H1 (cell line): ENCODE results near the gene UGT1A7. TPM values are rescaled to one million over a fixed set of nuclear protein-coding genes. Genes with fewer than 3 reads are reported as not detected.

Source experiments
- CTCF ChIA-PET: fragments of 300-600 bp; sonication (Branson Sonifier 250); formaldehyde crosslinking; loops from one replicate; lab custom pipeline; 2021; ENCODE audit not compliant: partially characterized antibody; lab: Charles Lee
- POLR2A ChIA-PET: fragments of 300-600 bp; sonication (Branson Sonifier 250); formaldehyde crosslinking; loops from one replicate; lab custom pipeline; 2021; ENCODE audit warnings: inconsistent platforms; ENCODE audit not compliant: partially characterized antibody; lab: Charles Lee
- DNase-seq, 2 experiments: peaks; one replicate each; pipeline versions ENCODE4 v3.0.0 to v3.0.0-alpha.2; 2010 to 2022; ENCODE audit warnings: low spot score in 2 of 2, low read depth in 1 of 2, mixed read lengths in 1 of 2
- FAIRE-seq: peaks from 2 replicates; lab custom pipeline; 2011; peaks lifted over from hg19 to GRCh38; lab: Jason Lieb, UNC
- H2AFZ ChIP-seq: 2 replicates; pipeline ENCODE4 v1.8.1; 2012; ENCODE audit warnings: low read length, inconsistent platforms
- H2AK5ac ChIP-seq: 2 replicates; pipeline ENCODE4 v1.6.1; 2013; ENCODE audit warnings: low read depth, low read length
- H2BK120ac ChIP-seq: replicated peaks from 2 replicates; pipeline ENCODE3; 2013; ENCODE audit warnings: low read depth, low read length, inconsistent platforms
- H2BK12ac ChIP-seq: 2 replicates; pipeline ENCODE4 v1.6.1; 2013; ENCODE audit warnings: low read depth, low read length
- H2BK15ac ChIP-seq: 2 replicates; pipeline ENCODE4 v1.6.1; 2013; ENCODE audit warnings: low read length
- H2BK20ac ChIP-seq: 2 replicates; pipeline ENCODE4 v1.6.1; 2013; ENCODE audit warnings: low read length
- H2BK5ac ChIP-seq: 2 replicates; pipeline ENCODE4 v1.6.1; 2013; ENCODE audit warnings: low read depth, low read length
- H3K14ac ChIP-seq: 2 replicates; pipeline ENCODE4 v1.6.1; 2013; ENCODE audit warnings: inconsistent platforms; ENCODE audit not compliant: insufficient read length
- H3K18ac ChIP-seq: 2 replicates; pipeline ENCODE4 v1.6.1; 2013; ENCODE audit warnings: low read length; ENCODE audit errors: extremely low read depth
- H3K23ac ChIP-seq: 2 replicates; pipeline ENCODE4 v1.6.1; 2013; ENCODE audit warnings: inconsistent platforms; ENCODE audit not compliant: insufficient read length
- H3K23me2 ChIP-seq: 2 replicates; pipeline ENCODE4 v1.6.1; 2013; ENCODE audit warnings: low read depth, low read length
- H3K27ac ChIP-seq: 2 replicates; pipeline ENCODE4 v1.6.1; 2011; ENCODE audit warnings: low read depth, low read length, inconsistent platforms
- H3K27me3 ChIP-seq, 4 experiments: replicated peaks in 1 of 4; 1 replicate in 1 of 4; 2 replicates in 3 of 4; pipeline versions ENCODE4 v1.6.1 to v1.8.1; 2011 to 2013; ENCODE audit warnings: low read length in 3 of 4, mild to moderate bottlenecking in 3 of 4, inconsistent platforms in 2 of 4, mixed read lengths in 2 of 4, moderate library complexity in 1 of 4; ENCODE audit not compliant: control insufficient read depth in 3 of 4, insufficient read depth in 3 of 4; ENCODE audit errors: extremely low read depth in 1 of 4
- H3K36me3 ChIP-seq, 4 experiments: 2 replicates each; pipeline versions ENCODE4 v1.6.1 to v1.8.1; 2011 to 2013; ENCODE audit warnings: mild to moderate bottlenecking in 4 of 4, low read length in 3 of 4, moderate library complexity in 2 of 4, control low read depth in 1 of 4, inconsistent platforms in 1 of 4; ENCODE audit not compliant: insufficient read depth in 4 of 4, control insufficient read depth in 2 of 4
- H3K4ac ChIP-seq: replicated peaks from 2 replicates; pipeline ENCODE3; 2013; ENCODE audit warnings: low read length, low read depth, mixed read lengths, inconsistent platforms; ENCODE audit not compliant: insufficient read length
- H3K4me1 ChIP-seq, 4 experiments: replicated peaks in 1 of 4; 1 replicate in 1 of 4; 2 replicates in 3 of 4; pipeline versions ENCODE4 v1.6.1 to v1.8.1; 2011 to 2013; ENCODE audit warnings: low read length in 3 of 4, inconsistent platforms in 2 of 4, mixed read lengths in 1 of 4; ENCODE audit not compliant: insufficient read depth in 4 of 4, control insufficient read depth in 3 of 4
- H3K4me2 ChIP-seq, 2 experiments: 2 replicates each; pipeline versions ENCODE4 v1.6.1 to v1.8.1; 2011 to 2013; ENCODE audit warnings: low read depth in 2 of 2, low read length in 2 of 2, control low read depth in 1 of 2, inconsistent platforms in 1 of 2, mild to moderate bottlenecking in 1 of 2; ENCODE audit not compliant: insufficient read depth in 1 of 2
- H3K4me3 ChIP-seq, 4 experiments: fragments of 200-600, 300-600 bp in 1 of 4; sonication (generic), shearing (Covaris generic), sonication (Bioruptor Twin) in 1 of 4; 2 replicates each; pipeline versions ENCODE4 v1.5.1 to v1.8.1; 2011 to 2016; ENCODE audit warnings: low read length in 4 of 4, low read depth in 3 of 4, control low read depth in 2 of 4, inconsistent platforms in 2 of 4, mild to moderate bottlenecking in 2 of 4, mixed read lengths in 1 of 4, moderate library complexity in 1 of 4; ENCODE audit not compliant: insufficient read depth in 2 of 4; ENCODE audit errors: extremely low read depth in 1 of 4
- H3K56ac ChIP-seq: replicated peaks from 2 replicates; pipeline ENCODE3; 2013; ENCODE audit warnings: low read depth, mild to moderate bottlenecking, mixed read lengths, low read length, inconsistent platforms; ENCODE audit not compliant: insufficient read length
- H3K79me1 ChIP-seq: 2 replicates; pipeline ENCODE4 v1.6.1; 2013; ENCODE audit warnings: low read depth, low read length, control low read depth
- H3K79me2 ChIP-seq, 2 experiments: 2 replicates each; pipeline versions ENCODE4 v1.6.1 to v1.8.1; 2012 to 2013; ENCODE audit warnings: low read length in 2 of 2, mild to moderate bottlenecking in 2 of 2, inconsistent platforms in 1 of 2; ENCODE audit not compliant: insufficient read depth in 2 of 2, control insufficient read depth in 1 of 2
- H3K9ac ChIP-seq, 4 experiments: replicated peaks in 1 of 4; 1 replicate in 1 of 4; 2 replicates in 3 of 4; pipeline versions ENCODE4 v1.6.1 to v1.8.1; 2011 to 2013; ENCODE audit warnings: low read depth in 3 of 4, low read length in 3 of 4, control low read depth in 2 of 4, mild to moderate bottlenecking in 2 of 4, moderate library complexity in 2 of 4, inconsistent platforms in 1 of 4; ENCODE audit errors: extremely low read depth in 1 of 4
- H3K9me3 ChIP-seq, 2 experiments: 2 replicates each; pipeline versions ENCODE4 v1.6.1 to v1.8.1; 2012 to 2013; ENCODE audit warnings: mild to moderate bottlenecking in 2 of 2, moderate library complexity in 2 of 2, control low read depth in 1 of 2, inconsistent platforms in 1 of 2, low read depth in 1 of 2, low read length in 1 of 2, mixed read lengths in 1 of 2; ENCODE audit not compliant: insufficient read depth in 2 of 2
- H4K20me1 ChIP-seq, 2 experiments: replicated peaks in 1 of 2; 2 replicates each; pipeline versions ENCODE3 to v1.8.1; 2011 to 2013; ENCODE audit warnings: inconsistent platforms in 2 of 2, low read length in 2 of 2, mild to moderate bottlenecking in 1 of 2; ENCODE audit not compliant: insufficient read depth in 2 of 2, control insufficient read depth in 1 of 2
- H4K5ac ChIP-seq: 2 replicates; pipeline ENCODE4 v1.6.1; 2013; ENCODE audit warnings: low read length, low read depth, mixed read lengths, inconsistent platforms; ENCODE audit not compliant: insufficient read length
- H4K8ac ChIP-seq: 2 replicates; pipeline ENCODE4 v1.8.0; 2013; ENCODE audit warnings: mild to moderate bottlenecking, moderate library complexity, low read length, inconsistent platforms; ENCODE audit not compliant: insufficient read depth; ENCODE audit errors: extremely low read depth
- H4K91ac ChIP-seq: replicated peaks from 2 replicates; pipeline ENCODE3; 2013; ENCODE audit warnings: low read length, mixed read lengths, inconsistent platforms; ENCODE audit not compliant: insufficient read length
- BRCA1 ChIP-seq: IDR thresholded peaks from 2 replicates; pipeline ENCODE4 v1.6.1; 2012; ENCODE audit warnings: low read depth, low read length, improper control_type of control experiment
- E2F6 ChIP-seq: IDR thresholded peaks from 2 replicates; pipeline ENCODE4 v1.6.1; 2012; ENCODE audit warnings: inconsistent platforms
- GTF2F1 ChIP-seq: IDR thresholded peaks from 2 replicates; pipeline ENCODE4 v1.6.1; 2012; ENCODE audit warnings: low read depth, low read length, improper control_type of control experiment, borderline replicate concordance
- JUN ChIP-seq: IDR thresholded peaks from 2 replicates; pipeline ENCODE4 v1.6.1; 2011; ENCODE audit warnings: low read depth, mild to moderate bottlenecking, improper control_type of control experiment, low read length
- MAFK ChIP-seq: IDR thresholded peaks from 2 replicates; pipeline ENCODE4 v1.6.1; 2012; ENCODE audit warnings: low read depth, mild to moderate bottlenecking, improper control_type of control experiment, low read length
- NRF1 ChIP-seq: IDR thresholded peaks from 2 replicates; pipeline ENCODE4 v1.6.1; 2011; ENCODE audit warnings: mild to moderate bottlenecking, low read depth, low read length, improper control_type of control experiment
- RXRA ChIP-seq: IDR thresholded peaks from 2 replicates; pipeline ENCODE4 v1.6.1; 2011; ENCODE audit warnings: low read depth, mild to moderate bottlenecking, low read length, moderate library complexity; ENCODE audit not compliant: insufficient read depth
- SP2 ChIP-seq: IDR thresholded peaks from 2 replicates; pipeline ENCODE4 v1.6.1; 2012; ENCODE audit warnings: mild to moderate bottlenecking, low read length, inconsistent platforms
- ZNF274 ChIP-seq: IDR thresholded peaks from 2 replicates; pipeline ENCODE4 v1.7.0; 2012; ENCODE audit warnings: low read length, borderline replicate concordance; ENCODE audit errors: extremely low read depth
- WGBS, 2 experiments: shearing (Covaris generic) in 1 of 2; methylation state at CpG; one replicate each; pipeline versions ENCODE4 v1.1.6 to v1.1.7; 2013 to 2015; ENCODE audit warnings: low lambda C conversion rate in 2 of 2, mixed read lengths in 2 of 2, inconsistent platforms in 1 of 2, low coverage in 1 of 2, missing lambda C conversion rate in 1 of 2; ENCODE audit not compliant: insufficient replicate concordance in 2 of 2, insufficient coverage in 1 of 2, insufficient read length in 1 of 2; ENCODE audit errors: extremely low coverage in 1 of 2, missing lambda C conversion rate in 1 of 2; 5-methylcytosine and 5-hydroxymethylcytosine counted together
- polyA plus RNA-seq, 7 experiments: library from polyadenylated mRNA; depleted of rRNA in 3 of 7; stranded (reverse) in 5 of 7; unstranded in 2 of 7; fragments of >200 nt in 5 of 7; fragments of 200-250 nt in 2 of 7; gene quantifications; 1 replicate in 5 of 7; 2 replicates in 1 of 7; 4 replicates in 1 of 7; pipeline versions ENCODE4 v1.2.1 to v1.2.3, GENCODE V29; 2011 to 2013; ENCODE audit warnings: missing spikeins in 2 of 7, mixed read lengths in 2 of 7
- total RNA-seq: library from RNA; stranded (reverse); fragmentation: NEBNext Ultra II Directional; extraction: Animal tissue kit (Norgen Biotek cat#: 25700); gene quantifications from 2 replicates; pipeline ENCODE4 v1.2.1, GENCODE V29; 2021
- TF ChIP-seq, protein P1 (sequence below): IDR thresholded peaks from 2 replicates; pipeline ENCODE4 v1.6.1; 2011; ENCODE audit warnings: low read depth, mild to moderate bottlenecking, low read length; ENCODE audit not compliant: insufficient read depth

The UGT1A7 gene
- total and polyA plus RNA-seq, 2 of the 8 experiments (the other 6 are each of a cell fraction or from before 2014, with no cell fraction given) = not detected

- no peak for FAIRE-seq
- H2BK20ac ChIP-seq = no peak overlapping the region
- TF ChIP-seq SP2 = no peak
- no peak for TF ChIP-seq ZNF274
- no peak for TF ChIP-seq JUN
- TF ChIP-seq RXRA = no peak
- no peak for TF ChIP-seq GTF2F1
- TF ChIP-seq, protein P1, sequence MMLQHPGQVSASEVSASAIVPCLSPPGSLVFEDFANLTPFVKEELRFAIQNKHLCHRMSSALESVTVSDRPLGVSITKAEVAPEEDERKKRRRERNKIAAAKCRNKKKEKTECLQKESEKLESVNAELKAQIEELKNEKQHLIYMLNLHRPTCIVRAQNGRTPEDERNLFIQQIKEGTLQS = no peak
- TF ChIP-seq MAFK = no peak
- no peak for TF ChIP-seq E2F6
- TF ChIP-seq BRCA1 = no peak
- TF ChIP-seq NRF1 = no peak
- TF ChIP-seq, all 59 proteins: peak for 0
- Histone ChIP-seq H3K79me1 (no peaks in the 10 kb centered on the region), H4K5ac (no peak overlapping the region), H2AFZ (no peak overlapping the region), H3K27me3 (no peaks in the 10 kb centered on the region), H3K27ac (no peak overlapping the region), H3K23ac (no peak overlapping the region), H3K4me2 (no peak overlapping the region), H3K56ac (no peak overlapping the region), H3K4me1 (no peaks in the 10 kb centered on the region), H3K4ac (no peak overlapping the region), H2BK120ac (no peak overlapping the region), H4K20me1 (no peaks in the 10 kb centered on the region), H3K23me2 (no peaks in the 10 kb centered on the region; the same call in 1 of the 2 replicates), H2BK15ac (no peak overlapping the region), H2AK5ac (no peak overlapping the region), H3K14ac (no peak overlapping the region), H2BK12ac (no peak overlapping the region), H3K36me3 (no peaks in the 10 kb centered on the region), H3K79me2 (no peaks in the 10 kb centered on the region), H3K18ac (no peak overlapping the region), H3K4me3 (no peak overlapping the region), H4K8ac (no peak overlapping the region), H3K9ac (no peak overlapping the region), H3K9me3 (peaks cover 9% of the 10 kb centered on the region in 2 experiments; a peak in 3 of 4 replicates), H2BK5ac (no peak overlapping the region), H4K91ac (no peak overlapping the region)
- DNase-seq = no peak
- WGBS, 2 experiments = 86 to 100% methylated on average over 1 to 4 of the region's 4 CpGs
- CTCF ChIA-PET = no interaction called here
- POLR2A ChIA-PET = no interaction called here
Observed at GRCh38 chr2:233780771-233781170, 99.1 kb downstream of the UGT1A7 start.
